T-helper 1 cell treated with Interleukin-12 subunit alpha and Interleukin-12 subunit beta and Interleukin-4 antibody, amounts not matched to agents 30 μg/mL and 1 μg/mL, for 36 hours (primary cell): ENCODE data around the gene ST3GAL2.

Experiments
- H3K27ac Mint-ChIP-seq: one replicate; pipeline ENCODE4 v1.8.0; 2021; ENCODE audit warnings: mild to moderate bottlenecking, mixed read lengths
- H3K27me3 Mint-ChIP-seq: one replicate; pipeline ENCODE4 v1.8.0; 2021; ENCODE audit warnings: low read depth, mixed read lengths
- H3K36me3 Mint-ChIP-seq: one replicate; pipeline ENCODE4 v1.8.0; 2021; ENCODE audit warnings: low read depth, mixed read lengths
- H3K4me1 Mint-ChIP-seq: one replicate; pipeline ENCODE4 v1.8.0; 2021; ENCODE audit warnings: low read depth, mixed read lengths
- H3K4me3 Mint-ChIP-seq: one replicate; pipeline ENCODE4 v1.8.0; 2021; ENCODE audit warnings: mild to moderate bottlenecking, moderate library complexity, mixed read lengths
- H3K9me3 Mint-ChIP-seq: one replicate; pipeline ENCODE4 v1.8.0; 2021; ENCODE audit warnings: mixed read lengths

Gene ST3GAL2

GRCh38 chr16:70437017-70437581 lies 1.8 kb downstream of the ST3GAL2 start:
- H3K4me1 Mint-ChIP-seq = peaks cover 30% of the 10 kb centered on the region
- peaks cover 16% of the 10 kb centered on the region for H3K36me3 Mint-ChIP-seq
- peak overlapping the region; percentile 97 for H3K4me3 Mint-ChIP-seq
- no peaks in the 10 kb centered on the region for H3K9me3 Mint-ChIP-seq
- H3K27ac Mint-ChIP-seq = no peak overlapping the region
- H3K27me3 Mint-ChIP-seq = no peaks in the 10 kb centered on the region

- Mint-ChIP-seq H3K4me1 (peaks cover 46% of the 10 kb centered on the region), H3K4me3 (no peak overlapping the region), H3K27me3 (no peaks in the 10 kb centered on the region), H3K36me3 (peaks cover 16% of the 10 kb centered on the region), H3K27ac (no peak overlapping the region), H3K9me3 (no peaks in the 10 kb centered on the region)
Measured at GRCh38 chr16:70434484-70435260, 4.2 kb downstream of the ST3GAL2 start.

GRCh38 chr16:70433458-70434103 lies 5.3 kb downstream of the ST3GAL2 start:
- H3K4me1 Mint-ChIP-seq = peaks cover 50% of the 10 kb centered on the region
- no peak overlapping the region for H3K27ac Mint-ChIP-seq
- H3K4me3 Mint-ChIP-seq = no peak overlapping the region
- peaks cover 16% of the 10 kb centered on the region for H3K36me3 Mint-ChIP-seq
- no peaks in the 10 kb centered on the region for H3K9me3 Mint-ChIP-seq
- H3K27me3 Mint-ChIP-seq = no peaks in the 10 kb centered on the region

GRCh38 chr16:70432723-70433457 lies 6.0 kb downstream of the ST3GAL2 start:
- peaks cover 13% of the 10 kb centered on the region for H3K36me3 Mint-ChIP-seq
- H3K4me1 Mint-ChIP-seq = peaks cover 53% of the 10 kb centered on the region
- H3K4me3 Mint-ChIP-seq = no peak overlapping the region
- H3K27ac Mint-ChIP-seq = no peak overlapping the region
- no peaks in the 10 kb centered on the region for H3K27me3 Mint-ChIP-seq
- H3K9me3 Mint-ChIP-seq = no peaks in the 10 kb centered on the region

GRCh38 chr16:70432356-70432722 lies 6.6 kb downstream of the ST3GAL2 start:
- Mint-ChIP-seq H3K4me3 (no peak overlapping the region), H3K36me3 (peaks cover 16% of the 10 kb centered on the region), H3K27ac (no peak overlapping the region), H3K9me3 (no peaks in the 10 kb centered on the region), H3K4me1 (peaks cover 52% of the 10 kb centered on the region), H3K27me3 (no peaks in the 10 kb centered on the region)

GRCh38 chr16:70430667-70431536 lies 8.0 kb downstream of the ST3GAL2 start:
- no peaks in the 10 kb centered on the region for H3K27me3 Mint-ChIP-seq

GRCh38 chr16:70429888-70430666 lies 8.8 kb downstream of the ST3GAL2 start:
- H3K36me3 Mint-ChIP-seq = peaks cover 20% of the 10 kb centered on the region
- H3K4me3 Mint-ChIP-seq = peak overlapping the region; percentile 61
- H3K27ac Mint-ChIP-seq = peak overlapping the region; percentile 96
- H3K9me3 Mint-ChIP-seq = no peaks in the 10 kb centered on the region
- H3K4me1 Mint-ChIP-seq = peaks cover 47% of the 10 kb centered on the region
- no peaks in the 10 kb centered on the region for H3K27me3 Mint-ChIP-seq

More at GRCh38 chr16:70430667-70431536, 8.0 kb downstream of the ST3GAL2 start:
- Mint-ChIP-seq H3K27ac (peak overlapping the region; percentile 96), H3K4me1 (peaks cover 47% of the 10 kb centered on the region), H3K9me3 (no peaks in the 10 kb centered on the region), H3K36me3 (peaks cover 20% of the 10 kb centered on the region), H3K4me3 (peak overlapping the region; percentile 61)

GRCh38 chr16:70428178-70428998 lies 10.5 kb downstream of the ST3GAL2 start:
- Mint-ChIP-seq H3K27me3 (no peaks in the 10 kb centered on the region), H3K4me3 (peak overlapping the region; percentile 69), H3K9me3 (no peaks in the 10 kb centered on the region), H3K4me1 (peaks cover 40% of the 10 kb centered on the region), H3K27ac (peak overlapping the region; percentile 69), H3K36me3 (peaks cover 11% of the 10 kb centered on the region)

GRCh38 chr16:70427786-70428177 lies 11.1 kb downstream of the ST3GAL2 start:
- no peaks in the 10 kb centered on the region for H3K9me3 Mint-ChIP-seq
- H3K36me3 Mint-ChIP-seq = peaks cover 11% of the 10 kb centered on the region
- H3K27ac Mint-ChIP-seq = peak overlapping the region; percentile 69
- no peaks in the 10 kb centered on the region for H3K27me3 Mint-ChIP-seq
- H3K4me3 Mint-ChIP-seq = peak overlapping the region; percentile 69
- H3K4me1 Mint-ChIP-seq = peaks cover 39% of the 10 kb centered on the region

- Mint-ChIP-seq H3K36me3 (peaks cover 9% of the 10 kb centered on the region), H3K27me3 (no peaks in the 10 kb centered on the region), H3K9me3 (no peaks in the 10 kb centered on the region), H3K4me3 (no peak overlapping the region), H3K27ac (no peak overlapping the region), H3K4me1 (peaks cover 36% of the 10 kb centered on the region)
Measured at GRCh38 chr16:70422543-70422942, 16.4 kb downstream of the ST3GAL2 start.

GRCh38 chr16:70421473-70422311 lies 17.2 kb downstream of the ST3GAL2 start:
- H3K27me3 Mint-ChIP-seq = no peaks in the 10 kb centered on the region
- H3K4me1 Mint-ChIP-seq = peaks cover 32% of the 10 kb centered on the region
- peaks cover 5% of the 10 kb centered on the region for H3K36me3 Mint-ChIP-seq
- no peaks in the 10 kb centered on the region for H3K9me3 Mint-ChIP-seq
- no peak overlapping the region for H3K27ac Mint-ChIP-seq
- H3K4me3 Mint-ChIP-seq = no peak overlapping the region

GRCh38 chr16:70421014-70421413 lies 17.9 kb downstream of the ST3GAL2 start:
- Mint-ChIP-seq H3K36me3 (peaks cover 5% of the 10 kb centered on the region), H3K27me3 (no peaks in the 10 kb centered on the region), H3K9me3 (no peaks in the 10 kb centered on the region), H3K27ac (no peak overlapping the region), H3K4me1 (peaks cover 33% of the 10 kb centered on the region), H3K4me3 (no peak overlapping the region)
